DOHH2 (cell line): ENCODE measurements around the gene PAMR1.

Experiments
- H3F3A ChIP-seq: fragments of 200-600 bp; sonication (generic), shearing (Covaris generic); 2 replicates; pipeline ENCODE4 v1.6.0; 2016; ENCODE audit warnings: antibody characterized with exemption, mild to moderate bottlenecking; ENCODE audit not compliant: control insufficient read depth, insufficient read depth
- H3K27ac ChIP-seq: fragments of 200-600 bp; sonication (generic); 2 replicates; pipeline ENCODE4 v1.5.1; 2014; ENCODE audit warnings: low read depth, mild to moderate bottlenecking, low read length, moderate library complexity
- H3K27me3 ChIP-seq: fragments of 200-600 bp; sonication (generic); 2 replicates; pipeline ENCODE4 v1.6.1; 2014; ENCODE audit warnings: mild to moderate bottlenecking, low read length, mixed read lengths; ENCODE audit not compliant: control insufficient read depth
- H3K36me3 ChIP-seq: fragments of 200-600 bp; sonication (generic); 2 replicates; pipeline ENCODE4 v1.6.1; 2014; ENCODE audit warnings: mild to moderate bottlenecking, low read length, moderate library complexity, mixed read lengths; ENCODE audit not compliant: control insufficient read depth
- H3K4me1 ChIP-seq: fragments of 200-600 bp; sonication (generic); 2 replicates; pipeline ENCODE4 v1.6.1; 2014; ENCODE audit warnings: mild to moderate bottlenecking, low read length, mixed read lengths; ENCODE audit not compliant: control insufficient read depth
- H3K4me2 ChIP-seq: fragments of 200-600 bp; sonication (generic); 2 replicates; pipeline ENCODE4 v1.6.0; 2014; ENCODE audit warnings: mild to moderate bottlenecking, low read length, moderate library complexity
- H3K4me3 ChIP-seq: fragments of 200-600 bp; sonication (generic); 2 replicates; pipeline ENCODE4 v1.5.1; 2014; ENCODE audit warnings: mild to moderate bottlenecking, low read length, mixed read lengths
- H3K79me2 ChIP-seq: fragments of 200-600 bp; sonication (generic); 2 replicates; pipeline ENCODE4 v1.6.1; 2014; ENCODE audit warnings: mild to moderate bottlenecking, low read length, mixed read lengths; ENCODE audit not compliant: control insufficient read depth
- H3K9me2 ChIP-seq: fragments of 200-600 bp; sonication (generic); replicated peaks from 2 replicates; pipeline ENCODE4 v1.6.1; 2014; ENCODE audit warnings: mild to moderate bottlenecking, low read length, mixed read lengths; ENCODE audit not compliant: control insufficient read depth
- H3K9me3 ChIP-seq: fragments of 200-600 bp; sonication (generic); 2 replicates; pipeline ENCODE4 v1.6.1; 2014; ENCODE audit warnings: antibody characterized with exemption, low read length, mixed read lengths; ENCODE audit not compliant: control insufficient read depth, insufficient read depth
- H4K20me1 ChIP-seq: fragments of 200-600 bp; sonication (generic); 2 replicates; pipeline ENCODE4 v1.6.0; 2014; ENCODE audit warnings: low read depth, mild to moderate bottlenecking, antibody characterized with exemption, low read length, moderate library complexity; ENCODE audit not compliant: control insufficient read depth, insufficient read depth
- EZH2phosphoT487 ChIP-seq: fragments of 200-600 bp; sonication (generic); IDR thresholded peaks from 2 replicates; pipeline ENCODE4 v1.6.1; 2017; ENCODE audit warnings: borderline replicate concordance, mild to moderate bottlenecking, antibody characterized with exemption, low read length, moderate library complexity, mixed read lengths
- TF ChIP-seq, protein P1 (sequence below): fragments of 200-600 bp; sonication (generic); IDR thresholded peaks from one replicate; pipeline ENCODE4 v1.5.1; 2014; ENCODE audit warnings: antibody characterized with exemption, mild to moderate bottlenecking, low read depth, low read length; ENCODE audit not compliant: poor library complexity, severe bottlenecking

The PAMR1 gene

DNA sequence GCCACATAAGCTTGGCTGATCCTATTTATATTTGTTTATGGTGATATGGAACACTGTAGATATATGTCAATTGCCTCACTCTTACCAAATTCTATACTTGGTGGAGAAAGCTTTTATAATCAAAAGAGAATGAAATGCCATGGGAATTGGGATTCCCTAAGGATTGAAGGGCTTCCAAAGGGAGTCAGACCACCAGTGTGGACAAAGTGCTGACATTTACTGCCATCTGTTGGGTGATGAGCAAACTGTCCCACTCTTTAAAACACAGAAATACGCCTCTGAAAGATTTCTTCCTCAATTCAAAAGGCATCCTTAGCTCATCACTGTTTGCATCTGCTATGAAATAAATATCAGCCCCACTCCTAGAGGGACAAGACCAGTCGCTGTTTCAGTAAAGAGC is 113.1 kb downstream of the PAMR1 start:
- Histone ChIP-seq H3K36me3 (no peaks in the 10 kb centered on the region), H3K4me2 (no peak overlapping the region), H3K9me3 (no peaks in the 10 kb centered on the region), H3K27me3 (no peaks in the 10 kb centered on the region), H3K4me3 (no peak overlapping the region), H3K27ac (no peak overlapping the region), H4K20me1 (no peaks in the 10 kb centered on the region), H3K79me2 (no peaks in the 10 kb centered on the region), H3K9me2 (no peaks in the 10 kb centered on the region), H3F3A (no peaks in the 10 kb centered on the region), H3K4me1 (no peaks in the 10 kb centered on the region)
- TF ChIP-seq, protein P1, sequence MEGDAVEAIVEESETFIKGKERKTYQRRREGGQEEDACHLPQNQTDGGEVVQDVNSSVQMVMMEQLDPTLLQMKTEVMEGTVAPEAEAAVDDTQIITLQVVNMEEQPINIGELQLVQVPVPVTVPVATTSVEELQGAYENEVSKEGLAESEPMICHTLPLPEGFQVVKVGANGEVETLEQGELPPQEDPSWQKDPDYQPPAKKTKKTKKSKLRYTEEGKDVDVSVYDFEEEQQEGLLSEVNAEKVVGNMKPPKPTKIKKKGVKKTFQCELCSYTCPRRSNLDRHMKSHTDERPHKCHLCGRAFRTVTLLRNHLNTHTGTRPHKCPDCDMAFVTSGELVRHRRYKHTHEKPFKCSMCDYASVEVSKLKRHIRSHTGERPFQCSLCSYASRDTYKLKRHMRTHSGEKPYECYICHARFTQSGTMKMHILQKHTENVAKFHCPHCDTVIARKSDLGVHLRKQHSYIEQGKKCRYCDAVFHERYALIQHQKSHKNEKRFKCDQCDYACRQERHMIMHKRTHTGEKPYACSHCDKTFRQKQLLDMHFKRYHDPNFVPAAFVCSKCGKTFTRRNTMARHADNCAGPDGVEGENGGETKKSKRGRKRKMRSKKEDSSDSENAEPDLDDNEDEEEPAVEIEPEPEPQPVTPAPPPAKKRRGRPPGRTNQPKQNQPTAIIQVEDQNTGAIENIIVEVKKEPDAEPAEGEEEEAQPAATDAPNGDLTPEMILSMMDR: peak; percentile 40
- no peak for TF ChIP-seq EZH2phosphoT487

DNA sequence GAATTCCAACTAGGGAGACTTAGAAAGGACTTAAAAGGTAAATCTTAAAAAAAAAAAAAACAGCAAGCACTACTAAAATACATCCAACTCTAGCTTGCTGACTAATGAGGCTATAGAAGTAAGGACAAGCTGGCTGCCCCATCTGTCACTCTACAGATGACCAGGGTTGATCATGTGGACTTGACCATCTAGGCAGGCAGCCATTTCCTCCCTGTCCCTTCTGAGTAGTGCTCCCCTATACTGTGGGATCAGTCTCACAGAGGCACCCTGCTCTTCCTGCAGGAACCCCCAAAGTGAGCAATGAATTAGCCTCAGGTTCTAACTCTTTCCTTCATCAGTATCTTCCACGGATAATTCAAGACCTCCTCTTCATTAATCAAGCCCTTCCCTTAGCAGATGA is 118.4 kb downstream of the PAMR1 start:
- no peaks in the 10 kb centered on the region for H4K20me1 ChIP-seq
- no peaks in the 10 kb centered on the region for H3K9me3 ChIP-seq
- H3K79me2 ChIP-seq: no peaks in the 10 kb centered on the region
- TF ChIP-seq, protein P1: no peak
- H3K4me1 ChIP-seq: no peaks in the 10 kb centered on the region
- H3K4me3 ChIP-seq: no peak overlapping the region
- H3F3A ChIP-seq: no peaks in the 10 kb centered on the region
- no peaks in the 10 kb centered on the region for H3K9me2 ChIP-seq
- no peaks in the 10 kb centered on the region for H3K36me3 ChIP-seq
- no peak overlapping the region for H3K4me2 ChIP-seq
- no peak overlapping the region for H3K27ac ChIP-seq
- H3K27me3 ChIP-seq: peaks cover 5% of the 10 kb centered on the region; the same call in 1 of the 2 replicates

DNA sequence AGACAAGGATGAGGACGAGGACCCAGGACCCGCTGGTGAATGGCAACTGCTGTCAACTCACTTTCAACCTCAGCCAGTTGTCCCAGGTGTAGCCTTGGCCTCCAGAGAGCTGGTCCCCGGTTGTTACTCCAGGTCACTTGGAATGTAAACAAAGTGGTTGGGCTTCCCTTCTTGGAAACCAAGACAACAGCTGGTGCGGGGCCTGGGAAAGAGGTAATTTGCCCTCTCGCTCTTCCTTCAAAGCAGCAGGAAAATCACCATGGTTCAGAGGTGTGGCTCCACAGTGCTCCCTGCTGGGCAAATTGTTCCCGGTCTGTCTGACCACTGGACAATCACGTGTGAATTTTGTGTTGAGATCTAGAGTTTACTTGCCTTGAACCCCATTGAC is 121.0 kb downstream of the PAMR1 start:
- no peaks in the 10 kb centered on the region for H3K36me3 ChIP-seq
- H3K4me3 ChIP-seq: no peak overlapping the region
- H4K20me1 ChIP-seq: no peaks in the 10 kb centered on the region
- H3K4me2 ChIP-seq: no peak overlapping the region
- no peaks in the 10 kb centered on the region for H3K4me1 ChIP-seq
- TF ChIP-seq, protein P1: peak; percentile 43
- no peak for TF ChIP-seq EZH2phosphoT487
- H3K79me2 ChIP-seq: no peaks in the 10 kb centered on the region
- H3K9me3 ChIP-seq: no peaks in the 10 kb centered on the region
- no peaks in the 10 kb centered on the region for H3F3A ChIP-seq
- H3K27ac ChIP-seq: no peak overlapping the region
- peaks cover 5% of the 10 kb centered on the region; the same call in 1 of the 2 replicates for H3K27me3 ChIP-seq
- no peaks in the 10 kb centered on the region for H3K9me2 ChIP-seq
